ENCODE data around the gene LMF1.

Gene LMF1

GRCh38 chr16:827513-827912, 143.3 kb downstream of the LMF1 start:
- H3K27ac ChIP-seq: no peak overlapping the region
- no peak for TF ChIP-seq ZFX (IDR thresholded peaks at IDR 0.05; ENCODE audit: borderline replicate concordance)
- TF ChIP-seq CTCF (IDR thresholded peaks at IDR 0.05): no peak

GRCh38 chr16:825341-826061, 145.3 kb downstream of the LMF1 start:
- no peak for TF ChIP-seq ZFX (IDR thresholded peaks at IDR 0.05; ENCODE audit: borderline replicate concordance)
- no peak for TF ChIP-seq CTCF (IDR thresholded peaks at IDR 0.05)
- no peak overlapping the region for H3K27ac ChIP-seq

DNA sequence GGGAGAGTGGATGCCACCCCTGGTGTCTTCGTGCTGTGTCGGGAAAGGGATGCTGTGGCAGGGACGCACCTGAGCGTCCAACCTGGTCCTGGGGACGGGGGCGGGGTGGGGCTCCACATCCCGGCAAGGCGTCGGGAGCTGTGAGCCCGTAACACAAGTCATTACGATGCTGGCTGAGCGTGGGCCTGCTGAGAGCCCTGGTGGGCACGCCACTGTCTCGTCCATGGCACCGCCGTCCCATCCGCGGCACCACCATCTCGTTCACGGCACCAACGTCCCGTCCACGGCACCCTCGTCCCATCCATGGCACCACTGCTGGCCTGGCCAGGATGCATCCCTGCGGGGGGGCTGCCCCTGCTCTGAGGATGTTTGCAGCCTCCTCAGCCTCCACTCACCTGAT, 146.2 kb downstream of the LMF1 start:
- no peak for TF ChIP-seq ZFX (IDR thresholded peaks at IDR 0.05; ENCODE audit: borderline replicate concordance)
- TF ChIP-seq CTCF (IDR thresholded peaks at IDR 0.05): no peak

DNA sequence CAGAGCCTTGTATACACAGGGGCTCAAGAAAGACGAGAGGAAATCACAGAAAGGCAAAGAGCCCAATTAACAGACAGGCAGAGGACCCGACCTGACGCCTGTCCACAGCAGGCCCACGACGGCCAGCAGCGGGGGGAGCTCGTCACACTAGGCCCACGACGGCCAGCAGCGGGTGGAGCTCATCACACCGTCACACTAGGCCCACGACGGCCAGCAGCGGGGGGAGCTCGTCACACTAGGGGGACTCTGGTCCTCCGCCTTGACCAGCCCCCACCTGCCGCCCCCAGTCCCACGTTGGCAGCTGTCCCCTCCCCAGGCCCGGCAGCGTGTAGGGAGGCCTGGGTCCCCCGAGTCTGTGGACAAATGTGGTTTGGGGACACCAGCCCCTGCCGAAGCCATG, 146.6 kb downstream of the LMF1 start:
- no peak for TF ChIP-seq ZFX (IDR thresholded peaks at IDR 0.05; ENCODE audit: borderline replicate concordance)
- no peak for TF ChIP-seq CTCF (IDR thresholded peaks at IDR 0.05)
- H3K27ac ChIP-seq: no peak overlapping the region

More for the DNA sequence above, 146.2 kb downstream of the LMF1 start:
- no peak overlapping the region for H3K27ac ChIP-seq

- TF ChIP-seq CTCF (IDR thresholded peaks at IDR 0.05): no peak
- TF ChIP-seq ZFX (IDR thresholded peaks at IDR 0.05; ENCODE audit: borderline replicate concordance): no peak
- H3K27ac ChIP-seq: no peak overlapping the region
Measured at GRCh38 chr16:822909-823297, 147.9 kb downstream of the LMF1 start.

- no peak overlapping the region for H3K27ac ChIP-seq
Measured at GRCh38 chr16:822174-822908, 148.4 kb downstream of the LMF1 start.

More at GRCh38 chr16:822174-822908, 148.4 kb downstream of the LMF1 start:
- no peak for TF ChIP-seq CTCF (IDR thresholded peaks at IDR 0.05)
- TF ChIP-seq ZFX (IDR thresholded peaks at IDR 0.05; ENCODE audit: borderline replicate concordance): no peak
